ENCODE measurements around the gene COL19A1. TPM values are rescaled to one million over a fixed set of nuclear protein-coding genes. Genes with fewer than 3 reads are reported as not detected.

COL19A1 gene
- total RNA-seq, 1 donor from 2014 or later: not detected

DNA sequence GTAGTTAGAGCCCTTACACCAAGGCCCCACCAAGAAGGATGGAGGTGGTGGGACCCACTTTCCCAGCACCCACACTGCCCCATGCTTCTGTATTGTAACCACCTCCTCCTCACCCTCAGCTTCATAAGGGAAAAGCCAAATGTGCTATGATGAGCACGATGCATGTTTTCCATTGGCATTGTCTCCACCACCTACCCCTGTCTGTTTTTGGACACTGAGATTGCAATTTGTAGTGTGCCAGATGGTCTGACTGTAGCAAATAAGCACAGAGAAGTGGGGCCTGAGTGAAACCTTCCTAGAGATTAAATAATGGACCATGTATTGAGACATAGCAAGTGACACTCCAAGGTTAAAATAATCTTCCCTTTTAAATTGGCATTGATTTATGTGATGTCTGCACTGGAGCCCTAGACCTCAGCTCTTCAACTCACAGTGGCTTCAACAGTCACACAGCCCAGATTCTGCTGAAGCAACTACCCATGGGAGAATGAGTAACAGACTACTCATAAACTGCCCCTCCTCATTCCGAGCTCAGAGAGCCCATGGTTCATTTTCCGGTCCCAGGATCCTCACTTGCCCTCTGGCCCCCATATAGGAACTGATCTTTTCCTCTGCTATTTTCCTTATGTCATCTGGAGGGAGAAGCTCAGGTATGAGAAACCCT, 258.7 kb downstream of the COL19A1 start:
- DNase-seq (ENCODE audit: low read depth, low spot score): no peak

- no peak for DNase-seq (ENCODE audit: low read depth, low spot score)
Observed at GRCh38 chr6:70125602-70126001, 259.2 kb downstream of the COL19A1 start.

DNA sequence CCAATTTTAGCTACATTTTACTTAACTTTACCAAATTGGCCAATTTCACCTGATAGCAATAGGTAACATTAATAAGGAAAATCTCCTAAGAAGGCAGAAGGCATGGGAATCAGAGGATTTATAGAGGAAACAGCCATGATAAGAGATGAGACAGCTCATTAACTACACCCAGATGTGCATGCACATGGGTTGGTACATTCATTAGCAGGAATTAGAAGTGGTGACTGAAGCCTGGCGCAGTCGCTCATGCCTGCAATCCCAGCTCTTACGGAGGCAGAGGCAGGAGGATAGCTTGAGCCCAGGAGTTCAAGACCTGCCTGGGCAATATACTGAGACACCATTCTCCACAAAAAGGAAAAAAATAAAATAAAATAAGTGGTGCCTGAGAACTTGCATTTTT, 263.0 kb downstream of the COL19A1 start:
- DNase-seq (ENCODE audit: low read depth, low spot score): no peak

- no peak for DNase-seq (ENCODE audit: low read depth, low spot score)
Observed at GRCh38 chr6:70130865-70131264, 264.5 kb downstream of the COL19A1 start.

DNA sequence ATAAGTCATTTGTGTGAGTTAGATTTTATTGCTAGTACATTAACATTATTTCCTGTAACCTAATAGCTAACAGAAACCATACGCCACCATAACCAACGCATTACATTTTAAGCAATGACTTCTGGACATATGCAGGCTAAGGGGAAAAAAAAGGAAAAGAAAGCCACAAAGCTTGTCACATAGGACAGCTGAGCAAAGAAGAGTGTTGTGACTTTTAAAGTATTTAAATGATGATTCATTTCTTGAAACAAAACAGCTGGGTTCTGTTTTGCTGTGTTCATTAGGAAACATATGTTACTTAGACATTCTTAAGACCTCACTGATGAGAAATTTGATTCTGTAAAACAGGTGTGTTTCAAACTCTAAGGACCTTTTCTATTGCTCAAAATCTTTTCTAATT, 265.2 kb downstream of the COL19A1 start:
- DNase-seq (ENCODE audit: low read depth, low spot score): no peak

DNA sequence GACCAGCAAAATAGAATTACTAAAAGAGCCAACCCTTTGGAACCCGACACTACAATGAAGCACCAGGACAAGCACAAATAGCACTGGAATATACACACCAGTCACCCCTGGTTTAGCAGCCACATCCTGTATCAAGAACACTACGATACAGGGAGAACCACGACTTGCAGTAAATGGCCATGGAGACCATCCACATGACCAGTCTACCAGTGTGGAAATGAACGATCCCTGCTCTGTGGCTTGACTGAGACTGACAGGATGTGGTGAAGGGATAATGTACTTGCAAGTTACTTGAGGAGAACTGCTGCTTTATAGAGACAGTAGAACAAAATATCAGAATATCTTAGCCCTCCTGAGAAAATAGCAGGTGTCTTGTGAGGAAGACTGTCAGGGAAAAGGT, 266.9 kb downstream of the COL19A1 start:
- DNase-seq (ENCODE audit: low read depth, low spot score): no peak

GRCh38 chr6:70134542-70134941, 268.2 kb downstream of the COL19A1 start:
- no peak for DNase-seq (ENCODE audit: low read depth, low spot score)

GRCh38 chr6:70135219-70136160, 269.1 kb downstream of the COL19A1 start:
- DNase-seq (ENCODE audit: low read depth, low spot score): no peak

DNA sequence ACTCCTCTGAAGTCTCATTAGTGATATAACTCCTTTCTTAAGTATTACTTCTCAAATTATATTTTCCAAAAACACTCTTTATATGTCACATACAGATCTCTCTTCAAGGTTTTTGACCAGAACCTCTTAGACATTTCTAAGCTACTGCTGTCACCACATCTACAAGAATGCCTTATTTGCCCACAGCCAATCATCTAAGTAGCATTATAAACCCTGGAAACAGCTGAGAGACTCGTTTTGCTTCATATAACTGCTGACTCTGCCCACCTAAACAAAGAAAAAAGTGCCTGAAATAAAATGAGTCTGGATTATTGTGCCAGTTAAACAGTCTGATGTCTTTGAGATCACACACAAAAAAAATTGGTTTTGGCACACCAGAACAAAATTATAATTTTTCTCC, 270.6 kb downstream of the COL19A1 start:
- DNase-seq (ENCODE audit: low read depth, low spot score): no peak

DNA sequence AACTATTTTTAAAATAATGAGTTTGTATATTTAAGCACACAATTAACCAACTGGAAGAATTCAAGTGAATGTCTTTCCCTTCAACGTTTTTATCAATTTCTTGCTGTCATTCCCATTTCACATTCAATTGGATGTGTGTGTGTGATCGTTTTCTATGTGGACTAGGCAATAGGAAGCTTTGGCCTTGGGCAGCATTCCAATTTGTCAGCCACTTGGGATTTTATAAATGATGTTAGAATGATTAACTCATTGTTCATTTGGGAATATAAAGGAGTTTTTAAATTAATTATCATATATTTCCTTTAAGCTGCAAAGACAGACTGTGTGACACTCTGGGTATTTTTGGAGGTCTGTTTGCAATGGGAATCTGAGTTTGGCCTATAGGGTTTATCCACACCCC, 274.1 kb downstream of the COL19A1 start:
- DNase-seq (ENCODE audit: low read depth, low spot score): no peak

DNA sequence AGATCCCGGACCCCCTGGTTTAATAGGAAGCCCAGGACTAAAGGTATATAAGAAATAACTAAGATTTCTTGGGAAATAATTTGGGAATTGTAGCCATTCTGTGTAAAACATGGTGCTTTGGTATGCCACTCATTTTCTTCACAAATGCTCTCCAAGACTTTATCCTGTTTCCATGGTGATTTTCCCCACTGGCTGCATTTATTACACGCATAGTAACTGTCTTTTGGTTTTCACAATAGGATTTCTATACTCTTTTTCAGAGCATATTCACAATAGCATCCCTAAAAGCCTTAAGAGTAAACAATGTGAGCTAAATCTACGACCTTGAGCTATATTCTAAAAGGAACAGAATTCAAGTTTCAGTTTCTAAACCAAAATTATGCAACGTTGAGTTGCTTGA, 275.7 kb downstream of the COL19A1 start:
- no peak for DNase-seq (ENCODE audit: low read depth, low spot score)

DNA sequence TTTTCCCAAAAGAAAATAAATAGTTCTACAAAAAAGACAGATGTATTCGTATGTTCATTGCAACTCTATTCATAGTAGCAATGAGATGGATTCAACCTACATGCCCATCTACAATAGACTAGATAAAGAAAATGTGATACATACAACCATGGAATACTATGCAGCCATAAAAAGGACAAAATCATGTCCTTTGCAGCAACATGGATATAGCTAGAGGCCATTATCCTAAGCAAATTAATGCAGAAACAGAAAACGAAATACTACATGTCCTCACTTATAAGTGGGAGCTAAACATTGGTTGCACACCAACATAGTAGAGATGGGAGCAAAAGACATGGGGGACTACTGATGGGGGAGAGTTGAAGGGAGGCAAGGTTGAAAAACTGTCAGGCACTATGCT, 278.8 kb downstream of the COL19A1 start:
- no peak for DNase-seq (ENCODE audit: low read depth, low spot score)

- DNase-seq (ENCODE audit: low read depth, low spot score): no peak
Observed at GRCh38 chr6:70149209-70149788, 282.9 kb downstream of the COL19A1 start.

DNA sequence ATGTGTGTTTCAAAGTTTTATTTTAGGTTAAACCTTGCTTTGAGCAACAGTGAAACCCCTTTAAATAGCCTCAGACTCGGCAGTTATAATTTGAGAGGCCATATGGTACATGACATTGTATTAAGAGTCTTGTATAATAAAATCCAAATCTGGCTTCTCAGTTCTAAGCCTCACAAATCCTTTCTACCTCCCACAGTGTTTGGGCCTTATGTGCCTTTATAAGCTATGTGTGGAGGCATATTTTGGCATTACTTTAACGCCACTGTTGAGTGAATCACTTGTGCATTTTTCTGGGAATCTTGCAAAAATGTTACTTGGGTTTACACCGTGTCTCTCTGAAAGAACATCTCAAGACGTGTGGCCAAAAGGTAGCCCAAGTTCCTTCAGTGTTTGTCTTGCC, 284.2 kb downstream of the COL19A1 start:
- DNase-seq (ENCODE audit: low read depth, low spot score): no peak

DNA sequence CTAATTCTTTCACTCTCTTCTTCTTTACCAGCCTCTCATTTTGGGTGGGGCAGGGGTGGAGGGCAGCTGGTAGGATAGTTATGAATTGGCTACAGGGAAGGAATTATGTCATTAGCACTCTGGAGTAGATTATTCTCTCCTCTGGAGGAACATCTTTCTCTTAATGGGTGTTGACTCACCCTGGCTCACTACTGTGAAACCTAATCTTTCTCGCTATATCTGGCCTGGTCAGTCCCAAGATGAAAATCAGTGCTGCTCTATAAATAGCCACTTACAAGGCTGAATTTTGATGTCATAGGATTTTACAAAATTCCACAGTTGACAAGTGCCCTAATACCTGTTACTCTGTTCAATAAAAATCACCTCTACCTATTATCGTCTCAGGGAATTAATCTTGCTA, 285.3 kb downstream of the COL19A1 start:
- no peak for DNase-seq (ENCODE audit: low read depth, low spot score)

- DNase-seq (ENCODE audit: low read depth, low spot score): no peak
Observed at GRCh38 chr6:70152786-70153185, 286.4 kb downstream of the COL19A1 start.

DNA sequence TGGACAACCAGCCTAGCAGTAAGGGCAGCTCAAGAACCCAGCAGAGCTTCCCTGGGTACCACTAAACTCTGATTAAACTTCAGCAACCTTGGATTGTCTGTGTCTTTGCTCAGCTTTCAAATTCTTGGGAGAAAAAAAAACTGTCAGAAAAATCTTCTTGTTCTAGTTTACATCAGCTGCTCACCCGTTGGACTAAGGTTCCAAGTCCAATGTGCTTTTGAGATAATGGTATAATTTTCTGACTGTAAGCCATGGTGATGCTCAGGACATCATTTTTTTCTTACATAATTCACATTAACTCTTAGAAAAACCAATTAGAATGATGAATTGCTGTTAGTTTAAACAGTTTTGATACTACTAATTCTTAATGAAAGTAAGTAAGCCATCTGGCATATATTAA, 290.7 kb downstream of the COL19A1 start:
- no peak for DNase-seq (ENCODE audit: low read depth, low spot score)

DNA sequence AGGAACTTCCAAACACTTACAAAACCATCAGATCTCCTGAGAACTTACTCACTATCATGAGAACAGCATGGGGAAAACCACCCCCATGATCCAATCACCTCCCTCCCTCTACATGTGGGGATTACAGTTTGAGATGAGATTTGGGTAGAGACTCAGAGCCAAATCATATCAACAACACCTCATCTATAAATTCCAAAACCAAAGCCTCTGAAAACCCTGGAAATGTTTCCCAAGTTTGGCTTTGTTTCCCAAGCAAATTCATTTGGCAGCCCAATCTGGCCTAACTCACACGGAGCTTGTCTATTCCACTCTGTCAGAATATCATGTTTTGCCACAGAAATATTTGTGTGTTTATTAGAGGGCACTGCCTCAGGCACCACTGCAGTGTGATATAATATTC, 293.9 kb downstream of the COL19A1 start:
- no peak for DNase-seq (ENCODE audit: low read depth, low spot score)

- DNase-seq (ENCODE audit: low read depth, low spot score): no peak
Observed at GRCh38 chr6:70162972-70163371, 296.6 kb downstream of the COL19A1 start.

GRCh38 chr6:70163795-70164194, 297.4 kb downstream of the COL19A1 start:
- DNase-seq (ENCODE audit: low read depth, low spot score): no peak

GRCh38 chr6:70164556-70164955, 298.2 kb downstream of the COL19A1 start:
- no peak for DNase-seq (ENCODE audit: low read depth, low spot score)
